H9 (cell line): ENCODE data around the gene ZNF513. TPM values are rescaled to one million over a fixed set of nuclear protein-coding genes. Genes with fewer than 3 reads are reported as not detected.

Source experiments
- DNase-seq: peaks from one replicate; pipeline ENCODE4 v3.0.0-alpha.2; 2017
- H2AFZ ChIP-seq: one replicate; pipeline ENCODE4 v1.6.1; 2013; ENCODE audit warnings: mild to moderate bottlenecking, low read length, control low read depth, moderate library complexity
- H2AK5ac ChIP-seq: 2 replicates; pipeline ENCODE4 v1.6.1; 2013; ENCODE audit warnings: low read length, control low read depth, mixed read lengths; ENCODE audit not compliant: insufficient read length
- H2BK120ac ChIP-seq: one replicate; pipeline ENCODE4 v1.6.1; 2013; ENCODE audit warnings: low read depth, mild to moderate bottlenecking, low read length, control low read depth, inconsistent platforms; ENCODE audit not compliant: poor library complexity, severe bottlenecking
- H2BK12ac ChIP-seq: 2 replicates; pipeline ENCODE4 v1.6.1; 2013; ENCODE audit warnings: low read length, control low read depth, mixed read lengths, low read depth; ENCODE audit not compliant: insufficient read length
- H2BK15ac ChIP-seq: 2 replicates; pipeline ENCODE4 v1.6.1; 2013; ENCODE audit warnings: low read depth, low read length, control low read depth
- H2BK20ac ChIP-seq: one replicate; pipeline ENCODE4 v1.6.1; 2013; ENCODE audit warnings: low read depth, mild to moderate bottlenecking, low read length, control low read depth, inconsistent platforms; ENCODE audit not compliant: poor library complexity, severe bottlenecking
- H2BK5ac ChIP-seq: 2 replicates; pipeline ENCODE4 v1.6.1; 2013; ENCODE audit warnings: low read length, control low read depth, mixed read lengths; ENCODE audit not compliant: insufficient read length
- H3K14ac ChIP-seq: 2 replicates; pipeline ENCODE4 v1.6.1; 2013; ENCODE audit warnings: low read length, control low read depth; ENCODE audit not compliant: insufficient read depth
- H3K18ac ChIP-seq: 2 replicates; pipeline ENCODE4 v1.6.1; 2013; ENCODE audit warnings: low read depth, mild to moderate bottlenecking, mixed read lengths, low read length, control low read depth; ENCODE audit not compliant: insufficient read length
- H3K23ac ChIP-seq: 2 replicates; pipeline ENCODE4 v1.6.1; 2013; ENCODE audit warnings: low read length, control low read depth, mixed read lengths, low read depth; ENCODE audit not compliant: insufficient read length
- H3K23me2 ChIP-seq: 2 replicates; pipeline ENCODE4 v1.6.1; 2013; ENCODE audit warnings: low read depth, mild to moderate bottlenecking, mixed read lengths, low read length, control low read depth; ENCODE audit not compliant: insufficient read length, poor library complexity, severe bottlenecking
- H3K27ac ChIP-seq: 2 replicates; pipeline ENCODE4 v1.5.1; 2013; ENCODE audit warnings: low read length, control low read depth, mixed read lengths, low read depth; ENCODE audit not compliant: insufficient read length
- H3K27me3 ChIP-seq: 2 replicates; pipeline ENCODE4 v1.6.1; 2013; ENCODE audit warnings: low read length, control low read depth, inconsistent platforms; ENCODE audit not compliant: insufficient read depth
- H3K4ac ChIP-seq: 2 replicates; pipeline ENCODE4 v1.6.1; 2013; ENCODE audit warnings: low read depth, mild to moderate bottlenecking, control low read depth, inconsistent platforms, low read length, moderate library complexity
- H3K4me1 ChIP-seq: 2 replicates; pipeline ENCODE4 v1.6.1; 2013; ENCODE audit warnings: low read length, control low read depth, inconsistent platforms; ENCODE audit not compliant: insufficient read depth
- H3K4me2 ChIP-seq: 2 replicates; pipeline ENCODE4 v1.6.1; 2013; ENCODE audit warnings: low read length, control low read depth, mixed read lengths; ENCODE audit not compliant: insufficient read length, insufficient read depth
- H3K56ac ChIP-seq: 2 replicates; pipeline ENCODE4 v1.6.1; 2013; ENCODE audit warnings: low read depth, mild to moderate bottlenecking, mixed read lengths, low read length, control low read depth; ENCODE audit not compliant: insufficient read length
- H3K79me1 ChIP-seq: 2 replicates; pipeline ENCODE4 v1.6.1; 2013; ENCODE audit warnings: low read depth, mild to moderate bottlenecking, moderate library complexity, low read length, control low read depth, inconsistent platforms; ENCODE audit not compliant: insufficient read depth, poor library complexity, severe bottlenecking
- H3K79me2 ChIP-seq: 2 replicates; pipeline ENCODE4 v1.6.1; 2013; ENCODE audit warnings: low read length, control low read depth, inconsistent platforms; ENCODE audit not compliant: insufficient read depth
- H3K9ac ChIP-seq: 2 replicates; pipeline ENCODE4 v1.6.1; 2013; ENCODE audit warnings: low read length, control low read depth, mixed read lengths; ENCODE audit not compliant: insufficient read length; ENCODE audit errors: extremely low read depth
- H3K9me3 ChIP-seq: one replicate; pipeline ENCODE4 v1.6.1; 2013; ENCODE audit warnings: low read depth, low read length, inconsistent platforms; ENCODE audit not compliant: control insufficient read depth
- H3T11ph ChIP-seq: one replicate; pipeline ENCODE4 v1.6.1; 2013; ENCODE audit warnings: mild to moderate bottlenecking, low read length, control low read depth, inconsistent platforms
- H4K20me1 ChIP-seq: one replicate; pipeline ENCODE4 v1.6.1; 2013; ENCODE audit not compliant: control insufficient read depth, insufficient read length, insufficient read depth
- H4K5ac ChIP-seq: 2 replicates; pipeline ENCODE4 v1.6.1; 2013; ENCODE audit warnings: low read depth, mild to moderate bottlenecking, mixed read lengths, low read length, control low read depth; ENCODE audit not compliant: insufficient read length
- H4K8ac ChIP-seq: replicated peaks from 2 replicates; pipeline ENCODE4 v1.6.1; 2013; ENCODE audit warnings: low read length, control low read depth, mixed read lengths, low read depth; ENCODE audit not compliant: insufficient read length
- H4K91ac ChIP-seq: 2 replicates; pipeline ENCODE4 v1.6.1; 2013; ENCODE audit warnings: low read depth, mild to moderate bottlenecking, moderate library complexity, mixed read lengths, low read length, control low read depth; ENCODE audit not compliant: insufficient read length
- H3K27ac Mint-ChIP-seq, 3 experiments: 2 replicates in 2 of 3; 3 replicates in 1 of 3; pipeline ENCODE4 v1.8.0; 2020 to 2021; ENCODE audit warnings: mixed read lengths in 3 of 3, mild to moderate bottlenecking in 1 of 3, moderate library complexity in 1 of 3
- H3K27me3 Mint-ChIP-seq: 2 replicates; pipeline ENCODE4 v1.8.0; 2021; ENCODE audit warnings: low read depth, mild to moderate bottlenecking, moderate library complexity, mixed read lengths
- H3K36me3 Mint-ChIP-seq, 3 experiments: 2 replicates in 2 of 3; 3 replicates in 1 of 3; pipeline ENCODE4 v1.8.0; 2020 to 2021; ENCODE audit warnings: low read depth in 3 of 3, mixed read lengths in 3 of 3; ENCODE audit not compliant: insufficient read depth in 1 of 3
- H3K4me1 Mint-ChIP-seq, 2 experiments: 2 replicates each; pipeline ENCODE4 v1.8.0; 2020; ENCODE audit warnings: mixed read lengths in 2 of 2
- H3K4me3 Mint-ChIP-seq, 2 experiments: 2 replicates in 1 of 2; 3 replicates in 1 of 2; pipeline ENCODE4 v1.8.0; 2020 to 2021; ENCODE audit warnings: mild to moderate bottlenecking in 2 of 2, mixed read lengths in 2 of 2, moderate library complexity in 1 of 2
- H3K9me3 Mint-ChIP-seq, 2 experiments: 2 replicates in 1 of 2; 3 replicates in 1 of 2; pipeline ENCODE4 v1.8.0; 2020; ENCODE audit warnings: mild to moderate bottlenecking in 2 of 2, mixed read lengths in 2 of 2, moderate library complexity in 1 of 2
- WGBS: extraction: QIAGEN DNeasy Blood & Tissue Kit; methylation state at CpG from one replicate; pipeline ENCODE4 v1.1.7; 2013; ENCODE audit warnings: missing lambda C conversion rate, low lambda C conversion rate, mixed read lengths; ENCODE audit not compliant: insufficient read length; ENCODE audit errors: extremely low coverage; 5-methylcytosine and 5-hydroxymethylcytosine counted together
- total RNA-seq: library from RNA; stranded (reverse); gene quantifications from 2 replicates; pipeline ENCODE4 v1.2.1, GENCODE V29; 2021
- TF ChIP-seq, protein P1 (sequence below): fragments of 200-600 bp; sonication (generic); conservative IDR thresholded peaks from 3 replicates; pipeline ENCODE4 v1.8.0; 2021; ENCODE audit warnings: antibody characterized with exemption, mild to moderate bottlenecking

ZNF513 gene
- total RNA-seq, 1 experiment from 2014 or later, result 26.5 TPM

DNA sequence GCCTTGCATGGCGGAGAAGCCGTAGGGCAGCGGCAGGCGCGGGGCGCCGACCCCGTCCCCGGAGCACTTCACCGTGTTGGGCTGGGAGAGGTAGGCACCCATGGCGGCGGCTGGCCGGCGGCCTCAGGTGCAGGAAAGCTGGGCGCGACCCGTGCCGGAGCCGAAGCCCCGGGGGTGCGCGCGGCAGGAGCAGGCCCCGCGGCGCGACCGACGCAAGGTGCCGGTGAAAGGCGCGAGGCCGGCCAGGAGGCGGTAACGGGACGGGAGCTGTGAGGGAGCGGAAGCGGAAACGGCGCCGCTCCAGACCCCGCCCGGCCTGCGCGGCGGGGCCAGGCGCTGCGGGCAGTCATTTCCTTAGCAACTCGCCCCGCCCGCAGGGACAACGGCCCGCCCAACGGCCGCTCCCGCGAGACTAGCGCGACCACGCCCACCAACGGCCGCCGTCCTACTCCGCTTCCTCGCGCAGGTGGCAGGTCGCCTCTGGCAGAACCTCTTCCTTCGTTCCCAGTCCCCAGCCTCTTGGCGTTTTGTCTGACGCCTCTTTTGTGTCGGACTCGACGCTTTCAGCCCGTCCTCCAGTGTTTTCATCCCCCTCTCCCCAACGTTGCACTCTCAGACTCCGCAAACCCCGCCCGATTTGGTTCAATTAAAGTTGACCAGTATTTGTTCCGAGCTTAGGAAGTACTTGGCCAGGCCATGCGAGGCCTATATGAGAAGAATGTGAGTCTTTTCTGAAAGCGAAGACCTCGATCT lies 29.0 kb upstream of the ZNF513 start, which contains the start of gene PPM1G:
Gene PPM1G, minus strand, starts transcription at position 271 of the 753 bp plus-strand sequence. Its CDS starts 169 bp downstream, at position 102.
- Histone ChIP-seq H2BK15ac (no peak within 1 kb of the TSS), H2BK5ac (no peak within 1 kb of the TSS), H3T11ph (no peak within 1 kb of the TSS), H4K5ac (peak within 1 kb of the TSS; percentile 19), H3K9me3 (no peaks in the 10 kb centered on the region), H3K18ac (peak within 1 kb of the TSS; percentile 76), H2BK120ac (peak within 1 kb of the TSS; percentile 16), H3K4ac (peak within 1 kb of the TSS; percentile 3; the same call in 1 of the 2 replicates), H2BK12ac (no peak within 1 kb of the TSS), H3K4me1 (no peaks in the 10 kb centered on the region), H2BK20ac (no peak within 1 kb of the TSS), H3K27ac (peak within 1 kb of the TSS; percentile 17), H4K8ac (no peak within 1 kb of the TSS), H3K79me1 (peaks cover 3% of the 10 kb centered on the region), H3K56ac (no peak within 1 kb of the TSS), H4K91ac (no peak within 1 kb of the TSS), H3K79me2 (peaks cover 30% of the 10 kb centered on the region; the same call in 1 of the 2 replicates), H3K9ac (peak within 1 kb of the TSS; percentile 86), H4K20me1 (no peaks in the 10 kb centered on the region), H2AK5ac (no peak within 1 kb of the TSS), H3K23me2 (peaks cover 9% of the 10 kb centered on the region), H2AFZ (no peak within 1 kb of the TSS), H3K27me3 (no peaks in the 10 kb centered on the region), H3K4me2 (peak within 1 kb of the TSS; percentile 83), H3K23ac (no peak within 1 kb of the TSS), H3K14ac (peak within 1 kb of the TSS; percentile 62)
- peak within 1 kb of the TSS; percentile 89 to 93 for H3K4me3 Mint-ChIP-seq
- H3K9me3 Mint-ChIP-seq, result peaks cover 4 to 11% of the 10 kb centered on the region in 2 experiments; a peak in 2 of 5 replicates
- DNase-seq, result peak; percentile 97
- no peaks in the 10 kb centered on the region; the same call in 1 of the 2 replicates for H3K27me3 Mint-ChIP-seq
- peaks cover 18 to 20% of the 10 kb centered on the region in 2 experiments for H3K4me1 Mint-ChIP-seq
- H3K27ac Mint-ChIP-seq, result peak within 1 kb of the TSS; percentile 87 to 94 (median 89)
- peaks cover 4 to 25% (median 17%) of the 10 kb centered on the region in 3 experiments; a peak in 6 of 7 replicates for H3K36me3 Mint-ChIP-seq
- WGBS, result no CpG with 5 or more reads among the region's 82 CpGs
- TF ChIP-seq, protein P1, sequence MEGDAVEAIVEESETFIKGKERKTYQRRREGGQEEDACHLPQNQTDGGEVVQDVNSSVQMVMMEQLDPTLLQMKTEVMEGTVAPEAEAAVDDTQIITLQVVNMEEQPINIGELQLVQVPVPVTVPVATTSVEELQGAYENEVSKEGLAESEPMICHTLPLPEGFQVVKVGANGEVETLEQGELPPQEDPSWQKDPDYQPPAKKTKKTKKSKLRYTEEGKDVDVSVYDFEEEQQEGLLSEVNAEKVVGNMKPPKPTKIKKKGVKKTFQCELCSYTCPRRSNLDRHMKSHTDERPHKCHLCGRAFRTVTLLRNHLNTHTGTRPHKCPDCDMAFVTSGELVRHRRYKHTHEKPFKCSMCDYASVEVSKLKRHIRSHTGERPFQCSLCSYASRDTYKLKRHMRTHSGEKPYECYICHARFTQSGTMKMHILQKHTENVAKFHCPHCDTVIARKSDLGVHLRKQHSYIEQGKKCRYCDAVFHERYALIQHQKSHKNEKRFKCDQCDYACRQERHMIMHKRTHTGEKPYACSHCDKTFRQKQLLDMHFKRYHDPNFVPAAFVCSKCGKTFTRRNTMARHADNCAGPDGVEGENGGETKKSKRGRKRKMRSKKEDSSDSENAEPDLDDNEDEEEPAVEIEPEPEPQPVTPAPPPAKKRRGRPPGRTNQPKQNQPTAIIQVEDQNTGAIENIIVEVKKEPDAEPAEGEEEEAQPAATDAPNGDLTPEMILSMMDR, result no peak
